HCT116 (cell line): ENCODE results near the gene SERPIND1. TPM values are rescaled to one million over a fixed set of nuclear protein-coding genes. Genes with fewer than 3 reads are reported as not detected.

Source experiments
- ATAC-seq: fragments of 200-7000 bp; cut with Tn5 transposase; 2 replicates; pipeline ENCODE4 v1.9.1; 2020; ENCODE audit warnings: mild to moderate bottlenecking, moderate library complexity
- BruUV-seq: library from RNA; stranded (reverse); fragments of 400-500 nt; replicated peaks from 2 replicates; lab custom pipeline; 2021; lab: Mats Ljungman, UMichigan
- CTCF ChIA-PET: fragments of 300-600 bp; sonication (Branson Sonifier 250); formaldehyde crosslinking; loops from one replicate; lab custom pipeline; 2021; ENCODE audit warnings: antibody characterized with exemption; lab: Charles Lee
- POLR2A ChIA-PET: fragments of 300-600, 350-600 bp; sonication (Branson Sonifier 250); formaldehyde crosslinking; loops from one replicate; lab custom pipeline; 2021; ENCODE audit warnings: antibody characterized with exemption; lab: Charles Lee
- RAD21 ChIA-PET, 2 experiments: fragments of 300-600 bp; sonication (Branson Sonifier 250); formaldehyde crosslinking; loops; one replicate each; lab custom pipeline; 2023; ENCODE audit warnings: low total read pairs in 2 of 2; ENCODE audit not compliant: uncharacterized antibody in 2 of 2, unreplicated experiment in 2 of 2, low non-redundant PET in 1 of 2; lab: Charles Lee
- DNase-seq: peaks from one replicate; pipeline ENCODE4 v3.0.0-alpha.2; 2010; ENCODE audit warnings: low read depth, low spot score
- H2AFZ ChIP-seq: fragments of 200-600 bp; shearing (Covaris generic), sonication (generic); 2 replicates; pipeline ENCODE4 v1.6.1; 2017; ENCODE audit warnings: low read depth, mixed run types, mixed read lengths, antibody characterized with exemption, low read length; ENCODE audit not compliant: poor library complexity, severe bottlenecking
- H3K27ac ChIP-seq: 2 replicates; pipeline ENCODE4 v1.5.1; 2012; ENCODE audit warnings: low read depth, low read length
- H3K27me3 ChIP-seq: fragments of 200-600 bp; sonication (generic); 2 replicates; pipeline ENCODE4 v1.6.1; 2016; ENCODE audit warnings: mixed run types, low read length, mixed read lengths; ENCODE audit not compliant: insufficient read depth
- H3K36me3 ChIP-seq, 2 experiments: fragments of 200-500 bp in 1 of 2; fragments of 200-600 bp in 1 of 2; sonication (Bioruptor generic) in 1 of 2; sonication (generic) in 1 of 2; 2 replicates each; pipeline versions ENCODE4 v1.5.1 to v1.6.1; 2014 to 2016; ENCODE audit warnings: low read length in 2 of 2, inconsistent platforms in 1 of 2, mixed read lengths in 1 of 2, mixed run types in 1 of 2; ENCODE audit not compliant: insufficient read depth in 2 of 2, control insufficient read depth in 1 of 2
- H3K4me1 ChIP-seq, 2 experiments: fragments of 200-600 bp in 1 of 2; sonication (generic) in 1 of 2; 2 replicates each; pipeline versions ENCODE4 v1.5.1 to v1.6.1; 2012 to 2017; ENCODE audit warnings: low read length in 2 of 2, inconsistent platforms in 1 of 2, mild to moderate bottlenecking in 1 of 2, mixed read lengths in 1 of 2, mixed run types in 1 of 2, moderate library complexity in 1 of 2; ENCODE audit not compliant: insufficient read depth in 2 of 2, control insufficient read depth in 1 of 2
- H3K4me2 ChIP-seq: fragments of 200-600 bp; sonication (generic); 2 replicates; pipeline ENCODE4 v1.6.1; 2017; ENCODE audit warnings: mixed run types, low read length, mixed read lengths
- H3K4me3 ChIP-seq, 2 experiments: fragments of 200-600 bp in 1 of 2; sonication (generic) in 1 of 2; replicated peaks in 1 of 2; 2 replicates each; pipeline ENCODE4 v1.5.1; 2011 to 2016; ENCODE audit warnings: low read length in 2 of 2, control low read depth in 1 of 2, low read depth in 1 of 2, mild to moderate bottlenecking in 1 of 2, mixed read lengths in 1 of 2, mixed run types in 1 of 2
- H3K79me2 ChIP-seq: fragments of 200-600 bp; sonication (generic); 2 replicates; pipeline ENCODE4 v1.6.1; 2017; ENCODE audit warnings: mild to moderate bottlenecking, mixed run types, low read length, moderate library complexity, mixed read lengths; ENCODE audit not compliant: insufficient read depth
- H3K9ac ChIP-seq: fragments of 200-600 bp; sonication (generic); 2 replicates; pipeline ENCODE4 v1.6.1; 2016; ENCODE audit warnings: low read length, mixed read lengths
- H3K9me2 ChIP-seq: fragments of 200-600 bp; sonication (generic), shearing (Covaris generic); 2 replicates; pipeline ENCODE4 v1.6.1; 2017; ENCODE audit warnings: mixed run types, mild to moderate bottlenecking, moderate library complexity; ENCODE audit not compliant: insufficient read depth
- H3K9me3 ChIP-seq, 2 experiments: fragments of 200-500 bp in 1 of 2; fragments of 200-600 bp in 1 of 2; sonication (Bioruptor generic) in 1 of 2; sonication (generic) in 1 of 2; 2 replicates each; pipeline ENCODE4 v1.6.1; 2014 to 2017; ENCODE audit warnings: low read length in 2 of 2, mixed read lengths in 2 of 2, inconsistent platforms in 1 of 2, low read depth in 1 of 2, mild to moderate bottlenecking in 1 of 2, mixed run types in 1 of 2, moderate library complexity in 1 of 2; ENCODE audit not compliant: control insufficient read depth in 1 of 2, insufficient read depth in 1 of 2
- H4K20me1 ChIP-seq: fragments of 200-600 bp; sonication (generic), shearing (Covaris generic); 2 replicates; pipeline ENCODE4 v1.6.1; 2017; ENCODE audit warnings: mixed run types, mild to moderate bottlenecking, moderate library complexity; ENCODE audit not compliant: insufficient read depth
- ATF3 ChIP-seq: IDR thresholded peaks from 2 replicates; pipeline ENCODE4 v1.6.1; 2012
- CBX3 ChIP-seq: IDR thresholded peaks from 2 replicates; pipeline ENCODE4 v1.6.1; 2012; ENCODE audit warnings: low read depth
- CEBPB ChIP-seq: IDR thresholded peaks from 2 replicates; pipeline ENCODE4 v1.6.1; 2012; ENCODE audit warnings: low read depth
- CTCF ChIP-seq, 3 experiments: fragments of 200-600 bp in 1 of 3; sonication (generic) in 1 of 3; IDR thresholded peaks in 2 of 3; conservative IDR thresholded peaks in 1 of 3; 2 replicates each; pipeline ENCODE4 v1.5.1; 2012 to 2017; ENCODE audit warnings: low read depth in 2 of 3, low read length in 2 of 3, antibody characterized with exemption in 1 of 3, borderline replicate concordance in 1 of 3, control low read depth in 1 of 3, mild to moderate bottlenecking in 1 of 3, mixed read lengths in 1 of 3, mixed run types in 1 of 3, moderate library complexity in 1 of 3; ENCODE audit not compliant: insufficient read depth in 1 of 3
- EGR1 ChIP-seq: IDR thresholded peaks from 2 replicates; pipeline ENCODE4 v1.6.1; 2012; ENCODE audit warnings: low read depth
- EZH2 ChIP-seq: fragments of 200-600 bp; sonication (generic); IDR thresholded peaks from 2 replicates; pipeline ENCODE4 v1.6.1; 2017; ENCODE audit warnings: antibody characterized with exemption, mixed run types
- EZH2phosphoT487 ChIP-seq: fragments of 200-600 bp; IDR thresholded peaks from 2 replicates; pipeline ENCODE4 v1.6.1; 2018; ENCODE audit warnings: antibody characterized with exemption, borderline replicate concordance
- FOSL1 ChIP-seq: IDR thresholded peaks from 2 replicates; pipeline ENCODE4 v1.6.1; 2012; ENCODE audit warnings: low read depth
- JUND ChIP-seq: IDR thresholded peaks from 2 replicates; pipeline ENCODE4 v1.6.1; 2012
- POLR2A ChIP-seq: IDR thresholded peaks from 2 replicates; pipeline ENCODE4 v1.7.0; 2011; ENCODE audit warnings: borderline replicate concordance; ENCODE audit not compliant: insufficient read depth, insufficient read length; ENCODE audit errors: extremely low read depth
- POLR2AphosphoS5 ChIP-seq: IDR thresholded peaks from 2 replicates; pipeline ENCODE4 v1.6.1; 2011; ENCODE audit warnings: mild to moderate bottlenecking, low read depth, low read length, moderate library complexity
- RAD21 ChIP-seq: IDR thresholded peaks from 2 replicates; pipeline ENCODE4 v1.6.1; 2012; ENCODE audit warnings: low read depth, mild to moderate bottlenecking
- REST ChIP-seq: IDR thresholded peaks from 2 replicates; pipeline ENCODE4 v1.6.1; 2012; ENCODE audit warnings: low read depth
- SIN3A ChIP-seq: IDR thresholded peaks from 2 replicates; pipeline ENCODE4 v1.6.1; 2012; ENCODE audit warnings: low read depth
- SP1 ChIP-seq: IDR thresholded peaks from 2 replicates; pipeline ENCODE4 v1.6.1; 2012; ENCODE audit warnings: low read depth
- SRF ChIP-seq: IDR thresholded peaks from 2 replicates; pipeline ENCODE4 v1.6.1; 2012; ENCODE audit warnings: low read depth
- YY1 ChIP-seq: IDR thresholded peaks from 2 replicates; pipeline ENCODE4 v1.6.1; 2011; ENCODE audit warnings: low read length, low read depth, moderate library complexity, mild to moderate bottlenecking; ENCODE audit not compliant: insufficient replicate concordance; ENCODE audit errors: extremely low read depth
- ZBTB33 ChIP-seq: IDR thresholded peaks from 2 replicates; pipeline ENCODE4 v1.6.1; 2011; ENCODE audit warnings: mild to moderate bottlenecking, low read length, moderate library complexity; ENCODE audit not compliant: insufficient replicate concordance; ENCODE audit errors: extremely low read depth
- ZFX ChIP-seq: fragments of 450-650 bp; IDR thresholded peaks from 2 replicates; pipeline ENCODE4 v1.6.1; 2017
- ZNF274 ChIP-seq: fragments of 200-500 bp; sonication (Bioruptor generic); IDR thresholded peaks from 2 replicates; pipeline ENCODE4 v1.6.1; 2014; ENCODE audit warnings: mild to moderate bottlenecking, low read depth, low read length, inconsistent platforms
- intact Hi-C: fragments of 100-400 bp; cut with micrococcal nuclease; formaldehyde crosslinking; loops from 2 replicates; pipeline ENCODE4 v1.10.0; 2022
- total RNA-seq: library from RNA; stranded (reverse); gene quantifications from one replicate; pipeline ENCODE4 v1.2.1, GENCODE V29; 2021; ENCODE audit not compliant: unreplicated experiment

Gene SERPIND1
- total RNA-seq, 1 experiment from 2014 or later = 0.25 TPM

- Histone ChIP-seq H2AFZ (no peak overlapping the region), H4K20me1 (no peaks in the 10 kb centered on the region), H3K79me2 (no peaks in the 10 kb centered on the region), H3K9me2 (no peaks in the 10 kb centered on the region), H3K4me3 (no peak overlapping the region), H3K4me1 (no peaks in the 10 kb centered on the region), H3K4me2 (no peak overlapping the region), H3K36me3 (peaks cover 0 to 8% of the 10 kb centered on the region in 2 experiments; a peak in 2 of 4 replicates), H3K27me3 (no peaks in the 10 kb centered on the region), H3K9me3 (no peaks in the 10 kb centered on the region), H3K27ac (no peak overlapping the region), H3K9ac (no peak overlapping the region)
- intact Hi-C loops = no loop called here
- POLR2A ChIA-PET = no interaction called here
- RAD21 ChIA-PET = no interaction called here
- no peak for ATAC-seq
- no peak for DNase-seq
- no TSS peak for BruUV-seq
- CTCF ChIA-PET = no interaction called here
- no peak for TF ChIP-seq CTCF (IDR thresholded peaks at IDR 0.05 in 2 of 3, conservative IDR thresholded peaks at IDR 0.05 in 1 of 3; ENCODE audit: borderline replicate concordance in 1 of 3, insufficient read depth in 1 of 3, low read depth in 2 of 3, low read length in 2 of 3)
- TF ChIP-seq SIN3A = no peak
- no peak for TF ChIP-seq FOSL1
- TF ChIP-seq ZNF274 = no peak
- no peak for TF ChIP-seq RAD21
- no peak for TF ChIP-seq ZFX
- no peak for TF ChIP-seq ZBTB33
- no peak for TF ChIP-seq YY1
- no peak for TF ChIP-seq EZH2phosphoT487
- TF ChIP-seq SP1 = no peak
- no peak for TF ChIP-seq ATF3
- no peak for TF ChIP-seq POLR2AphosphoS5
- no peak for TF ChIP-seq CEBPB
- no peak for TF ChIP-seq SRF
- no peak for TF ChIP-seq EGR1
- no peak for TF ChIP-seq POLR2A
- TF ChIP-seq REST = no peak
- no peak for TF ChIP-seq JUND
- no peak for TF ChIP-seq CBX3
- no peak for TF ChIP-seq EZH2
Measured at GRCh38 chr22:20751185-20751851, 22.6 kb upstream of the SERPIND1 start.
